Pulmonary artery endothelial cell (primary cell): ENCODE data around the gene UGT1A5. TPM values are rescaled to one million over a fixed set of nuclear protein-coding genes. Genes with fewer than 3 reads are reported as not detected.
"Not testable (repeated sequence)": the region's sequence is repeated elsewhere in the genome, so short reads cannot be mapped to it uniquely, and the experiment has no call there.

Experiments
- DNase-seq: peaks from one replicate; pipeline ENCODE4 v3.0.0-alpha.2; 2011; ENCODE audit warnings: low read depth, low spot score
- total RNA-seq: library from RNA; depleted of rRNA; stranded (reverse); fragments of >200 nt; gene quantifications from 2 replicates; pipeline ENCODE4 v1.2.3, GENCODE V29; 2014

The UGT1A5 gene
- total RNA-seq, 1 donor from 2014 or later: not detected

- DNase-seq: not testable (repeated sequence)
Observed at GRCh38 chr2:233745838-233746237, 33.1 kb downstream of the UGT1A5 start.

- no peak for DNase-seq
Observed at GRCh38 chr2:233746475-233747282, 34.0 kb downstream of the UGT1A5 start.

DNA sequence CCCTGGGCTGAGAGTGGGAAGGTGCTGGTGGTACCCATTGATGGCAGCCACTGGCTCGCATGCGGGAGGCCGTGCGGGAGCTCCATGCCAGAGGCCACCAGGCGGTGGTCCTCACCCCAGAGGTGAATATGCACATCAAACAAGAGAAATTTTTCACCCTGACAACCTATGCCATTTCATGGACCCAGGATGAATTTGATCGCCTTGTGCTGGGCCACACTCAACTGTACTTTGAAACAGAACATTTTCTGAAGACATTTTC, 34.5 kb downstream of the UGT1A5 start:
- no peak for DNase-seq

DNA sequence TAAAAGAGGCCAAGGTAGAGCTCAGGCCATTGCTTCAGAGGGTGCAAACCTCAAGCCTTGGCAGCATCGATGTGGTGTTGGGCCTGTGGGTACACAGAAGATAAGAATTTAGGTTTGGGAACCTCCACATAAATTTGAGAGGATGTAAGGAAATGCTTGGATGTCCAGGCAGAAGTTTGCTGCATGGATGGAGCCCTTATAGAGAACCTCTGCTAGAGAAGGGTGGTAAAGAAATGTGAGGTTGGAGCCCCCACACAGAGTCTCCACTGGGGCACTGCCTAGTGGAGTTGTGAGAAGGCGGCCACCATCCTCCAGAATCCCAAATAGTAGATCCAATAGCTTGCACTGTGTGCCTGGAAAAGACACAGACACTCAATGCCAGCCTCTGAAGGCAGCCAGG, 38.0 kb downstream of the UGT1A5 start:
- DNase-seq: not testable (repeated sequence)

DNA sequence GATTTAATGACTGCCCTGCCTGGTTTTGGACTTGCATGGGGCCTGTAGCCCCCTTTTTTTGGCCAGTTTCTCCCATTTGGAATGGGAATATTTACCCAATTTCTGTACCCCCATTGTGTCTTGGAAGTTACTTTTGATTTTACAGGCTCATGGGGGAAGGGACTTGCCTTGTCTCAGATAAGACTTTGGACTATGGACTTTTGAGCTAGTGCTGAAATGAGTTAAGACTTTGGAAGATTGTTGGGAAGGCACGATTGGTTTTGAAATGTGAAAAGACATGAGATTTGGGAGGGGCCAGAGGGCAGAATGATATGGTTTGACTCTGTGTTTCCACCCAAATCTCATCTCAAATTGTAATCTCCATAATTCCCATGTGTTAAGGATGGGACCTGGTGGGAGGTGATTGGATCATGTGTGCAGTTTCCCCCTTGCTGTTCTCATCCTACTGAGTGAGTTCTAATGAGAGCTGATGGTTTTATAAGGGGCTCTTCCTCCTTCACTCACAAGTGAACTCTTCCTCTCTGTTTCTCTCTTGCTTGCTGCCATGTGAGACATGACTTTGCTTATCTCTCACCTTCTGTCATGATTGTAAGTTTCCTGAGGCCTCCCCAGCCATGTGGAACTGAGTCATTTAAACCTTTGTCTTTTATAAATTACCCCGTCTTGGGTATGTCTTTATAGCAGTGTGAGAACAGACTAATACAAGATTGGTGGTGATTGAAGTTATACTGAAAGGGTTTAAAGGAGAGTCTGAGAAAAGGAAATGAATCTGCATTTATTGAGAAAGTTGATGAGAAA, 38.7 kb downstream of the UGT1A5 start:
- not testable (repeated sequence) for DNase-seq

GRCh38 chr2:233754872-233755611, 42.3 kb downstream of the UGT1A5 start:
- DNase-seq: no peak

DNA sequence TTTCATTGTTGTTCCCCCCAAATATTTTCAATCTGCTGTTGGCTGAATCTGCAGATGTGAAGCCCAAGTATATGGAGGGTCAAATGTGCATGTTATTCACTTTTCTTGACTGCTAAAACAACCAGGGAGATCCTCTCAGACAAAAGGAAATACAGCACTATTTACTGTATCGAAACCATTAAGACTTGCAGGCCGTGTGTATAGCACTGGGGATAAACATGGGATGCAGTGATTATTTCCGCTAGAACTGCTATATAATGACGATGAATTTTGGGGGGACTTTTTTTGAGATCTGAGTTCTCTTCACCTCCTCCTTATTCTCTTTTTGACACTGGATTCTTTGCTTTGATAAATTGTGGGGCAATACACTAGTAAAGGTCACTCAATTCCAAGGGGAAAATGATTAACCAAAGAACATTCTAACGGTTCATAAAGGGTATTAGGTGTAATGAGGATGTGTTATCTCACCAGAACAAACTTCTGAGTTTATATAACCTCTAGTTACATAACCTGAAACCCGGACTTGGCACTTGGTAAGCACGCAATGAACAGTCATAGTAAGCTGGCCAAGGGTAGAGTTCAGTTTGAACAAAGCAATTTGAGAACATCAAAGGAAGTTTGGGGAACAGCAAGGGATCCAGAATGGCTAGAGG, 43.8 kb downstream of the UGT1A5 start:
- DNase-seq: no peak

- DNase-seq: no peak
Observed at GRCh38 chr2:233758141-233758540, 45.4 kb downstream of the UGT1A5 start.

DNA sequence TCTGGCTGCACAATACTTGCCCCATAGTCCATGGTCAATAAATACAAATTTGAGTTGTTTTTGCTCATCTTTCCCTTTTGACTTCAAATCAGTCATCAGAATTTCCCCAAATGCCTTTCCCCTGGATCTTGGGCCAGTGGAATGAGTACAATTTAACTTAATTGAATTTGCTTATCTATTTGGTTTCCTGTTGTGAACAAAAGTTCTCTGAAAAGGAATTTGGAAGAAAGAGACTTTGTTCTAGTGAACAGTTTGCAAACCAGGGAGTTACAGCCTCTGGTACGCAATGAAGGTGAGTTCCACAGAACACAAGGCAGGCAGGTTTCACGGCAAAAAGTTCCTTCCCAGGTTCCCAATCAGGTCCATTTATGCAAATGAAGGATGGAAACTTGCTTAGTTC, 46.1 kb downstream of the UGT1A5 start:
- DNase-seq: no peak

DNA sequence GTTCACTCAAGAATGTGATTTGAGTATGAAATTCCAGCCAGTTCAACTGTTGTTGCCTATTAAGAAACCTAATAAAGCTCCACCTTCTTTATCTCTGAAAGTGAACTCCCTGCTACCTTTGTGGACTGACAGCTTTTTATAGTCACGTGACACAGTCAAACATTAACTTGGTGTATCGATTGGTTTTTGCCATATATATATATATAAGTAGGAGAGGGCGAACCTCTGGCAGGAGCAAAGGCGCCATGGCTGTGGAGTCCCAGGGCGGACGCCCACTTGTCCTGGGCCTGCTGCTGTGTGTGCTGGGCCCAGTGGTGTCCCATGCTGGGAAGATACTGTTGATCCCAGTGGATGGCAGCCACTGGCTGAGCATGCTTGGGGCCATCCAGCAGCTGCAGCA, 47.3 kb downstream of the UGT1A5 start, which contains the start of gene UGT1A1:
UGT1A1 (plus strand) TSS at position 228 of the 400 bp plus-strand sequence; CDS start at position 246, 18 bp downstream.
- DNase-seq: no peak

DNA sequence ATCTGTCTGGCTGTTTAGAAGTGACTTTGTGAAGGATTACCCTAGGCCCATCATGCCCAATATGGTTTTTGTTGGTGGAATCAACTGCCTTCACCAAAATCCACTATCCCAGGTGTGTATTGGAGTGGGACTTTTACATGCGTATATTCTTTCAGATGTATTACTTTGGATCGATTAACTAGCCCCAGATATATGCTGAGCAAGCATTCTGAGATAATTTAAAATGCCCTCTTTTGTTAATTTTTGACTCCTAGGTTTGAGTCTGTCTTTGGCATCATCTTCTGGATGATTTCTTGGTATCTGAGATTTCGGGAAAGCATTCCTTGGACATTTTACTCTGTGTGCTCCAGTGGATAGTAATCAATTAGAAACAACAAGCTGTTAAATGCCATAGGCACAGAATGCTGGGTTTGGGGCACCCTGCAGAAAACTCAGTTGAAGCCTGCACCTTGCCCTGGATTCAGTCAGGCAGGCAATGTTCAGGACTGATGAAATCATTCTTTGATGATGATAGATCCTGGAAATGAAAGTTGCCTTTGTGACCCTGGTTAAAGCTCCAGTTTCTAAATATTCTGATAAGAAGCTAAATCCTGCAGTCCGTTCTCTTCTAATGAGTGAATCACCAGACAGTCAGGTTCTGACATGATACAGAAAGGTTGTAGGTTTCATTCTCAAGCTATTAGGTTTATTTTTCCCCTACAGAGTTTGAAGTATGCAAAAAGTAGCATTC, 48.5 kb downstream of the UGT1A5 start:
- no peak for DNase-seq

DNA sequence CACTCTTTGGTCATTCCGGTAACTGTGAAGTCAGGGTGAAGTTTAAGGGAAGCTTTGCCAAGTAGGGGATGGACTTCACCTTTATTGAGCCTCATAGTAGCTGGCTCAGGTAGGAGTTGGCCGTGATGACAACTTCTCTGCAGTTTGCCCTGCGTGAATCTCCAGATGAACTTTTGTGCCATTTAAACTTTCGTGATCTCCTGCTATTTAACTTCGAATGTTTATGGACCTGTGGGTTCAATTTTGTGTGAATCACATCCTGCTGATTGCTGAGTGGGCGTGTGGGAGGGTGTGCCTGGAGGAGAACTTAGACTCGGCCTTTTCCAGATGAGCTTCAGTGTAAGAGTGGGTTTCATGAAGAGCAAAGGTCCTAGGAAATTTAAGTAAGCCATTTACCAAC, 51.6 kb downstream of the UGT1A5 start:
- no peak for DNase-seq

- no peak for DNase-seq
Observed at GRCh38 chr2:233764761-233765160, 52.1 kb downstream of the UGT1A5 start.

DNA sequence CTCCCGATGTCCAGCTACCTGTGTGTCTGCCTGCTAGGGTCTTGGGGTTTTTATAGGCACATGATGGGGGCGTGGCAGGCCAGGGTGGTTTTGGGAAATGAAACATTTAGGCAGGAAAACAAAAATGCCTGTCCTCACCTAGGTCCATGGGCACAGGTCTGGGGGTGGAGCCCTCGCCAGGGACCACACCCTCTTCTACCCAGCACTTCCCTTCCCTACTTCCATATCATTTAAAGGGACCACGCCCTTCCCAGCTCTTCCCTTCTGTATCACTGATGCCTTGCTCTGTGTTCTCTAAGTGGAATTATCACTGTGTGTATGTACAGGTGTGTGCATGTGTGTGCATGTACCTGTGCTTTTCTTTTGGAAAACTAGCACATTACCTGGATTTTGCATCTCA, 53.7 kb downstream of the UGT1A5 start:
- DNase-seq: no peak

DNA sequence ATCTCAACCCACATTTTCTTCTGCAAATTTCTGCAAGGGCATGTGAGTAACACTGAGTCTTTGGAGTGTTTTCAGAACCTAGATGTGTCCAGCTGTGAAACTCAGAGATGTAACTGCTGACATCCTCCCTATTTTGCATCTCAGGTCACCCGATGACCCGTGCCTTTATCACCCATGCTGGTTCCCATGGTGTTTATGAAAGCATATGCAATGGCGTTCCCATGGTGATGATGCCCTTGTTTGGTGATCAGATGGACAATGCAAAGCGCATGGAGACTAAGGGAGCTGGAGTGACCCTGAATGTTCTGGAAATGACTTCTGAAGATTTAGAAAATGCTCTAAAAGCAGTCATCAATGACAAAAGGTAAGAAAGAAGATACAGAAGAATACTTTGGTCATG, 55.4 kb downstream of the UGT1A5 start:
- no peak for DNase-seq

DNA sequence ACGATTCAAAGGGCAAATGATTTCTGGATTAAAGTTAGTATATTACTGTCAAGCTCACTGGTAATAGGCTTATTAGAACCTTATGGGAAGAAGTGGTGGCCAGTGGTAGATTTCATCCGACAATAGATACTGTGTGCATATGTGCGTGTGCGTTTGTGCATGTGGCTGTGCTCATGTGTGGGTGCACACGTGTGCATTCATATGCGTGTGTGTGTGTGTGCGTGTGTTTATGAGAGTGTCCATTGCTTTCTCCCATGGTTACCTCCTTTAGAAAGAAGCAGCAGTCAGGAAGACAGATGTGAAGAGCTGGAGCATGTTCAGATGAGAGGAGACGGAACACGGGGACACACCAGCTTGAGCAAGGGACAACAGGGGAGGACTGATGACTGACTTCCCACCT, 56.6 kb downstream of the UGT1A5 start:
- no peak for DNase-seq

GRCh38 chr2:233772153-233772552, 59.4 kb downstream of the UGT1A5 start:
- no peak for DNase-seq

DNA sequence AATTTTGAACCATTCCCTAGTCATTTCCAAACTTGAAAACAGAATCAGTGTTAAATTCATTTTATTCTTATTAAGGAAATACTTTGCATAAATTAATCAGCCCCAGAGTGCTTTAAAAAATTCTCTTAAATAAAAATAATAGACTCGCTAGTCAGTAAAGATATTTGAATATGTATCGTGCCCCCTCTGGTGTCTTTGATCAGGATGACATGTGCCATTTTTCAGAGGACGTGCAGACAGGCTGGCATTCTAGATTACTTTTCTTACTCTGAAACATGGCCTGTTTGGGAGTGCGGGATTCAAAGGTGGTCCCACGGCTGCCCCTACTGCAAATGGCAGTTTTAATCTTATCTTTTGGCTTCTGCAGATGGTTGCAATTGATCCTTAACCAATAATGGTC, 59.9 kb downstream of the UGT1A5 start:
- no peak for DNase-seq

GRCh38 chr2:233773854-233774253, 61.1 kb downstream of the UGT1A5 start:
- no peak for DNase-seq

DNA sequence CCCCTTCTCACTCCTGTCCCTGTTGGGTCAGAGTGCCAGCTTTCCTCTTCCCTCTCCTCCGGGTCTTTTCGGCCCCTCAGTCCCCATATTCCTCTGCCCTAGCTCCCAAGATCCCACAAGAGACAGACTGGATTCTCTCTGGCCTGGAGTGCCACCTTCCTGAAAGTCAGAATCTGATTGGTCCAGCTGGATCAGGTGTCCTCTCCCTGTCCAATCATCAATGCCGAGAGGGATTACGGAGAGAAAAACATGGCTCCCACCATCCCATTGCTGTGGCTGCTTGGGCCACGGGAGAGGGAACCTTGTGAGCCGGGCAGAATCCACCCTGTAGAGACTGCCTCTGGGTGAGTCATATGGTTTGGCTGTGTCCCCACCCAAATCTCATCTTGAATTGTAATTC, 62.7 kb downstream of the UGT1A5 start:
- DNase-seq: no peak

DNA sequence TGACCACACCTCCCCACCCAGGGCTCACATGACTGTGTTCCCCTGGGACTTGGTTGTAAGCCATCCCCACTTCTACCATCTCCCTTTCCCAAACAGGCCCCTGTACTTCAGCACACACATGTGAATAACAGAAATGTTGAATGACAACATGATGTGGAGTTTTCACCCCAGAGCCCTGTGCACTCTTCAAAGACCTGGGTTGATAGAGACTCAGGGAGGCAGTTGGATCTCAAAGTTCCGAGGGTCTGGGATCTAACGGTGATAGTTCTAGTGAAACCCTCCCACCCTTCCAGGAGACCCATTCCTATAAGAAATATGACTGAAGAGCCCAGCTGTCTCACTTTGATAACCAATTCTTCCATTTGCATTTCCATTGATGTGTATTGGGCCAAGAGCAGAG, 65.3 kb downstream of the UGT1A5 start, which contains the start of gene MROH2A:
MROH2A (plus strand) TSS at position 301 of the 400 bp plus-strand sequence. CDS start 1,029 bp downstream, outside the sequence.
- no peak for DNase-seq
